Spinal cord (tissue), 10 donors: ENCODE measurements around the gene SPATA31C1. TPM values are rescaled to one million over a fixed set of nuclear protein-coding genes. Genes with fewer than 3 reads are reported as not detected.
"Not testable (repeated sequence)": the region's sequence is repeated elsewhere in the genome, so short reads cannot be mapped to it uniquely, and the experiment has no call there.

ENCODE experiments used
- DNase-seq, 6 donors: peaks; one replicate each; pipeline versions ENCODE4 v3.0.0 to v3.0.0-alpha.2; 2013 to 2015; ENCODE audit warnings: low spot score in 6 of 6, low read depth in 4 of 6
- H3K27ac ChIP-seq: one replicate; pipeline ENCODE4 v1.5.1; 2013; ENCODE audit warnings: low read depth, low read length, control low read depth
- H3K27me3 ChIP-seq: one replicate; pipeline ENCODE4 v1.6.1; 2013; ENCODE audit warnings: low read length; ENCODE audit not compliant: control insufficient read depth, insufficient read depth
- H3K36me3 ChIP-seq: one replicate; pipeline ENCODE4 v1.6.1; 2013; ENCODE audit warnings: low read length; ENCODE audit not compliant: control insufficient read depth, insufficient read depth
- H3K4me1 ChIP-seq: one replicate; pipeline ENCODE4 v1.6.1; 2013; ENCODE audit warnings: low read length; ENCODE audit not compliant: control insufficient read depth, insufficient read depth
- H3K4me3 ChIP-seq: one replicate; pipeline ENCODE4 v1.5.1; 2013; ENCODE audit warnings: low read depth, low read length, control low read depth
- H3K9me3 ChIP-seq: one replicate; pipeline ENCODE4 v1.6.1; 2013; ENCODE audit warnings: low read length; ENCODE audit not compliant: control insufficient read depth, insufficient read depth
- WGBS: methylation state at CpG from one replicate; pipeline ENCODE4 v1.1.5; 2013; ENCODE audit warnings: missing lambda C conversion rate; ENCODE audit not compliant: insufficient coverage; 5-methylcytosine and 5-hydroxymethylcytosine counted together
- long read RNA-seq, 4 donors: transcript quantifications; one replicate each; lab custom pipeline, GENCODE V29; 2026
- polyA plus RNA-seq, 2 donors: library from polyadenylated mRNA; unstranded; fragments of 120-200 nt; gene quantifications; one replicate each; pipeline ENCODE4 v1.2.1, GENCODE V29; 2013; ENCODE audit not compliant: insufficient read length in 2 of 2
- total RNA-seq, 2 donors: library from RNA; depleted of rRNA in 1 of 2; stranded (reverse); fragments of 120-200 nt in 1 of 2; fragments of >200 nt in 1 of 2; gene quantifications; one replicate each; pipeline versions ENCODE4 v1.2.3 to v1.2.4, GENCODE V29; 2013 to 2014
- donor health status: healthy.

SPATA31C1 gene
- total RNA-seq (under 1 TPM; 0.17 to 0.20 TPM), polyA plus RNA-seq (1 to 10 TPM; 1.1 to 1.6 TPM)
- long read RNA-seq, donor 1 = 0 reads
- long read RNA-seq, donor 2 = 0 reads
- long read RNA-seq, donor 3 = 0 reads
- long read RNA-seq, donor 4 = 0 reads

- H3K36me3 ChIP-seq, DNase-seq, H3K9me3 ChIP-seq, H3K27ac ChIP-seq, H3K27me3 ChIP-seq, H3K4me3 ChIP-seq, H3K4me1 ChIP-seq: not testable (repeated sequence)
- no CpG with 5 or more reads among the region's 8 CpGs for WGBS
Measured at GRCh38 chr9:87917662-87918061, at the start of gene SPATA31C1. TSS of gene SPATA31C1 (plus strand) at chr9:87917962.

DNA sequence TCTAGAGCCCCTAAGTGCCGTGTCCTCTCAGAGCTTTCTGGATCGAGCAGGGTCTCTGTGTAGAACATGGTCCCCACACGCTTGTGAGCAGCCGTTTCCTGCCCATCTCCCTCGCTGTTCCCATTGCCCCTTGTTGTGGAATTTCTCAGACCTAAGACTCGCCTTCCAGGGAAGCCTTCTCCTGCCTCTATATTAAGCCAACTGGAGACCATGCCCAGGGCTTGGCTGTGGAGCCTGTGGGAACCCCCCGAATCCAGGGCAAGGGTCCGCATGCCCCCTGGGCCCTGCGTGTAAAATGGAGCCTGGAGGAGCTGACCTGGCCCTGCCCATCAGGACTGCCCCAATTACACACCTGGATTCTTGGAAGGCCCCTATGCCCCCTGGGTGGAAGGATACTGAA, 49.6 kb upstream of the SPATA31C1 start:
- H3K4me1 ChIP-seq = peaks cover 4% of the 10 kb centered on the region
- no peak overlapping the region for H3K4me3 ChIP-seq
- WGBS = 98% methylated on average over 7 of the region's 9 CpGs
- no peaks in the 10 kb centered on the region for H3K27me3 ChIP-seq
- no peak overlapping the region for H3K27ac ChIP-seq
- no peaks in the 10 kb centered on the region for H3K36me3 ChIP-seq
- H3K9me3 ChIP-seq = no peaks in the 10 kb centered on the region
- no peak for DNase-seq

DNA sequence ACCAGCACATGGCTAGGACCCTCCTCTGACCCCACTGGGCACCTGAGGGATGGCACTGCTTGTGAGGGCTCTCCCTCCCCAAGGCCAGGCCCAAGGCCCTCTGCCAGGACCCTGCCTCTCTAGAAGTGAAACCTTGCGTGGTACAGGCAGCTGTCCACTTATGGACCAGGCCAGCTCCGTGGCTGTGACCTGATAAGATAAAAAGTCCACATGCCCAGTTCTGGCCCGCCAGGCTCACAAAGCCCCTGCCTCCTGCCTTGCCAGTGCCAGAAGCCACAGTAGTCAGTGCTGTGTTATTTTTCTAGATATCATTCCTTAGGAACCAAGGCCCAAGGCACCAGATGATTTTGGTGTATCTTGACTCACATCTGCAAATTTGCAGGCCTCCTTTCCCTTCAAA, 49.1 kb upstream of the SPATA31C1 start:
- Histone ChIP-seq H3K4me3 (no peak overlapping the region), H3K36me3 (no peaks in the 10 kb centered on the region), H3K27me3 (no peaks in the 10 kb centered on the region), H3K27ac (no peak overlapping the region), H3K4me1 (peaks cover 4% of the 10 kb centered on the region), H3K9me3 (no peaks in the 10 kb centered on the region)
- 89% methylated on average over 3 of the region's 3 CpGs for WGBS
- DNase-seq = no peak

- H3K4me1 ChIP-seq = peaks cover 4% of the 10 kb centered on the region
- no peak for DNase-seq
- 86% methylated on average over 11 of the region's 11 CpGs for WGBS
- H3K36me3 ChIP-seq = no peaks in the 10 kb centered on the region
- no peaks in the 10 kb centered on the region for H3K27me3 ChIP-seq
- H3K4me3 ChIP-seq = no peak overlapping the region
- no peak overlapping the region for H3K27ac ChIP-seq
- no peaks in the 10 kb centered on the region for H3K9me3 ChIP-seq
Measured at GRCh38 chr9:87869082-87869481, 48.7 kb upstream of the SPATA31C1 start.

GRCh38 chr9:87871425-87872078, 46.2 kb upstream of the SPATA31C1 start:
- Histone ChIP-seq H3K27me3 (no peaks in the 10 kb centered on the region), H3K27ac (no peak overlapping the region), H3K4me3 (no peak overlapping the region), H3K36me3 (no peaks in the 10 kb centered on the region), H3K4me1 (peaks cover 4% of the 10 kb centered on the region), H3K9me3 (no peaks in the 10 kb centered on the region)
- no peak for DNase-seq
- 94% methylated on average over 5 of the region's 7 CpGs for WGBS

DNA sequence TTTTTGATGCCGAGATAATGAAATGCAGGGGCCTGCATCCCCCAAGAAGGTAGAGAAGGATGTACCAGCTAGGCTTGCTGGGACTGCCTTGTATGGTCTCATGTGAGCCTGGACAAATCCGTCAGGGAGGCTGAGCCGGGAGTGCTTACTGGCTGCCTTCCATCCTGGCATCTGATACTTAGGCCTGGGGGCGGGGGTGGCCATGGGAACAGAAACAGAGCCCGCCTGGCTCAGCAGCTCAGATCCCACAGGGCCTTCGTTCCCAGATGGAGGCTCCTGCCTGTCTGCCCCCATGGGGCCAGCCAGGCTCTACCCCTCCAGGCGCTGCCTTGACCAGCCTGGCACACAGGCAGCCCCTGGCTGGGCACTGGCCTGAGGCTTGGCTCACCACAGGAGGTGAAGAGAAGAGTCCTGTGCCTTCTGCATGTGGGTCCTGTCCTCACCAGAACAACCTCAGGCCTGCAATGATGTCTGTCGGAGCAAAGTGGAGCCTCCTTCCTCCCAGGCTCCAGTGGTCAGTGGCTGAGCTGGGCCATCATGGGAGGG, 45.6 kb upstream of the SPATA31C1 start:
- no peaks in the 10 kb centered on the region for H3K36me3 ChIP-seq
- 38% methylated on average over 7 of the region's 8 CpGs for WGBS
- peak in 2 of 6 donors; percentile 49 to 77 for DNase-seq
- no peaks in the 10 kb centered on the region for H3K9me3 ChIP-seq
- H3K4me3 ChIP-seq = no peak overlapping the region
- no peaks in the 10 kb centered on the region for H3K27me3 ChIP-seq
- peaks cover 4% of the 10 kb centered on the region for H3K4me1 ChIP-seq
- H3K27ac ChIP-seq = no peak overlapping the region

- Histone ChIP-seq H3K4me1 (peaks cover 4% of the 10 kb centered on the region), H3K36me3 (no peaks in the 10 kb centered on the region), H3K27me3 (no peaks in the 10 kb centered on the region), H3K9me3 (no peaks in the 10 kb centered on the region), H3K4me3 (no peak overlapping the region), H3K27ac (no peak overlapping the region)
- 87% methylated on average over 5 of the region's 5 CpGs for WGBS
- DNase-seq = no peak
Measured at GRCh38 chr9:87873607-87874303, 44.0 kb upstream of the SPATA31C1 start.

- Histone ChIP-seq H3K9me3 (no peaks in the 10 kb centered on the region), H3K27me3 (no peaks in the 10 kb centered on the region), H3K4me1 (peaks cover 4% of the 10 kb centered on the region), H3K27ac (no peak overlapping the region), H3K4me3 (no peak overlapping the region), H3K36me3 (no peaks in the 10 kb centered on the region)
- no peak for DNase-seq
- 66% methylated on average over 6 of the region's 7 CpGs for WGBS
Measured at GRCh38 chr9:87874304-87874623, 43.5 kb upstream of the SPATA31C1 start.

GRCh38 chr9:87875060-87875459, 42.7 kb upstream of the SPATA31C1 start:
- H3K4me3 ChIP-seq = no peak overlapping the region
- no peaks in the 10 kb centered on the region for H3K27me3 ChIP-seq
- peaks cover 4% of the 10 kb centered on the region for H3K4me1 ChIP-seq
- no peak overlapping the region for H3K27ac ChIP-seq
- no peaks in the 10 kb centered on the region for H3K9me3 ChIP-seq
- H3K36me3 ChIP-seq = no peaks in the 10 kb centered on the region
- DNase-seq = no peak
